Trophoblast cell (in vitro differentiated cells and primary cell): Measurements from ENCODE around the gene ANG.

Experiments used
- DNase-seq, 2 donors: peaks; one replicate each; pipeline ENCODE4 v3.0.0-alpha.2; 2016
- H2AFZ ChIP-seq: 2 replicates; pipeline ENCODE4 v1.6.1; 2013; ENCODE audit warnings: low read length, moderate library complexity, mild to moderate bottlenecking; ENCODE audit not compliant: insufficient read depth, poor library complexity
- H2AK5ac ChIP-seq: 2 replicates; pipeline ENCODE4 v1.6.1; 2013; ENCODE audit warnings: mild to moderate bottlenecking, low read length
- H2BK120ac ChIP-seq: 2 replicates; pipeline ENCODE4 v1.6.1; 2013; ENCODE audit warnings: low read length, mild to moderate bottlenecking, moderate library complexity; ENCODE audit not compliant: insufficient read depth, poor library complexity
- H2BK12ac ChIP-seq: 2 replicates; pipeline ENCODE4 v1.6.1; 2013; ENCODE audit warnings: mild to moderate bottlenecking, low read length, moderate library complexity
- H2BK5ac ChIP-seq: 2 replicates; pipeline ENCODE4 v1.6.1; 2013; ENCODE audit warnings: low read length, low read depth, moderate library complexity, mild to moderate bottlenecking; ENCODE audit not compliant: poor library complexity
- H3K14ac ChIP-seq: 2 replicates; pipeline ENCODE4 v1.6.1; 2013; ENCODE audit warnings: mild to moderate bottlenecking, low read length
- H3K18ac ChIP-seq: 2 replicates; pipeline ENCODE4 v1.6.1; 2013; ENCODE audit warnings: mild to moderate bottlenecking, low read length
- H3K23ac ChIP-seq: 2 replicates; pipeline ENCODE4 v1.6.1; 2013; ENCODE audit warnings: low read length
- H3K27ac ChIP-seq: 2 replicates; pipeline ENCODE4 v1.5.1; 2013; ENCODE audit warnings: low read depth, mild to moderate bottlenecking, inconsistent platforms, low read length, moderate library complexity
- H3K27me3 ChIP-seq: 2 replicates; pipeline ENCODE4 v1.6.1; 2013; ENCODE audit warnings: inconsistent platforms, mild to moderate bottlenecking, low read length, moderate library complexity; ENCODE audit not compliant: insufficient read depth
- H3K36me3 ChIP-seq, 2 experiments: 1 replicate in 1 of 2; 2 replicates in 1 of 2; pipeline ENCODE4 v1.6.1; 2013; ENCODE audit warnings: low read length in 2 of 2, mild to moderate bottlenecking in 2 of 2, moderate library complexity in 1 of 2; ENCODE audit not compliant: insufficient read depth in 2 of 2, control insufficient read depth in 1 of 2
- H3K4ac ChIP-seq: 2 replicates; pipeline ENCODE4 v1.6.1; 2013; ENCODE audit warnings: low read depth, mild to moderate bottlenecking, low read length, moderate library complexity
- H3K4me1 ChIP-seq, 2 experiments: 1 replicate in 1 of 2; 2 replicates in 1 of 2; pipeline ENCODE4 v1.6.1; 2013; ENCODE audit warnings: low read length in 2 of 2, mild to moderate bottlenecking in 2 of 2, moderate library complexity in 1 of 2; ENCODE audit not compliant: insufficient read depth in 2 of 2, control insufficient read depth in 1 of 2
- H3K4me2 ChIP-seq: 2 replicates; pipeline ENCODE4 v1.6.1; 2013; ENCODE audit warnings: inconsistent platforms, mild to moderate bottlenecking, low read length, moderate library complexity
- H3K4me3 ChIP-seq: 2 replicates; pipeline ENCODE4 v1.5.1; 2013; ENCODE audit warnings: mild to moderate bottlenecking, low read depth, low read length, inconsistent platforms
- H3K79me1 ChIP-seq: one replicate; pipeline ENCODE4 v1.6.1; 2013; ENCODE audit warnings: low read length
- H3K79me2 ChIP-seq: 2 replicates; pipeline ENCODE4 v1.6.1; 2013; ENCODE audit warnings: low read length, mild to moderate bottlenecking; ENCODE audit not compliant: control insufficient read depth, insufficient read depth, poor library complexity
- H3K9ac ChIP-seq: 2 replicates; pipeline ENCODE4 v1.6.1; 2013; ENCODE audit warnings: mild to moderate bottlenecking, low read length
- H3K9me3 ChIP-seq: 2 replicates; pipeline ENCODE4 v1.6.1; 2013; ENCODE audit warnings: low read depth, mild to moderate bottlenecking, control low read depth, inconsistent platforms, low read length; ENCODE audit not compliant: insufficient read depth
- H4K12ac ChIP-seq: 2 replicates; pipeline ENCODE4 v1.6.1; 2013; ENCODE audit warnings: low read depth, mild to moderate bottlenecking, low read length, moderate library complexity
- H4K8ac ChIP-seq: 2 replicates; pipeline ENCODE4 v1.6.1; 2013; ENCODE audit warnings: low read depth, mild to moderate bottlenecking, low read length, moderate library complexity
- H4K91ac ChIP-seq: one replicate; pipeline ENCODE4 v1.6.1; 2013; ENCODE audit warnings: low read depth, mild to moderate bottlenecking, low read length, moderate library complexity
- WGBS: extraction: QIAGEN DNeasy Blood & Tissue Kit; methylation state at CpG from one replicate; pipeline ENCODE4 v1.1.7; 2013; ENCODE audit warnings: missing lambda C conversion rate; ENCODE audit not compliant: insufficient read length, insufficient coverage; ENCODE audit errors: extremely low coverage; 5-methylcytosine and 5-hydroxymethylcytosine counted together

Gene ANG

DNA sequence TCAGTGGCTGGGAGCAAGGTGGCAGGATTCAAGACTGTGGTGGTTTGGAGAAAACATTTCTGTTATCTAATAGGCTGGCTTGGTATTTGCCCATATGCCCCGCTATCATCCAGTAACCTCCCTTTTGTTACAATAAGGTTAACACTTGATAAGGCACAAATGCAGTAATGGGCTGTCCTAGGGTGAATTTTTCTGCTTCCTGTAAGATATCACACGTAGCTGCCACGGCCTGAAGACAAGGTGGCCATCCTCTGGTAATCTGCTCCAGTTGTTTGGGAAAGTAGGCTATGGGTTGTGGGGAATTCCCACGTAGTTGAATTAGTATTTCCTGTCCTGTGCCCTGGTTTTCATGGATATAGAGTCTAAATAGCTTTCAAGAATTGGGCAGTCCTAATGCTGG, 23.1 kb downstream of the ANG start:
- DNase-seq, result no peak
- Histone ChIP-seq H3K27ac (no peak overlapping the region), H3K9ac (no peak overlapping the region), H3K9me3 (no peaks in the 10 kb centered on the region), H3K79me1 (no peaks in the 10 kb centered on the region), H2BK120ac (no peak overlapping the region), H4K8ac (no peak overlapping the region), H4K91ac (no peak overlapping the region), H4K12ac (no peak overlapping the region), H3K4ac (no peak overlapping the region), H3K18ac (no peak overlapping the region), H3K23ac (no peak overlapping the region), H3K27me3 (no peaks in the 10 kb centered on the region), H2BK5ac (no peak overlapping the region), H3K4me3 (no peak overlapping the region), H3K4me1 (peaks cover 0 to 3% of the 10 kb centered on the region in 2 experiments), H2AK5ac (no peak overlapping the region), H3K79me2 (no peaks in the 10 kb centered on the region), H3K14ac (no peak overlapping the region), H3K4me2 (no peak overlapping the region), H3K36me3 (no peaks in the 10 kb centered on the region), H2AFZ (no peak overlapping the region), H2BK12ac (no peak overlapping the region)
- WGBS, result no CpG with 5 or more reads among the region's 4 CpGs

DNA sequence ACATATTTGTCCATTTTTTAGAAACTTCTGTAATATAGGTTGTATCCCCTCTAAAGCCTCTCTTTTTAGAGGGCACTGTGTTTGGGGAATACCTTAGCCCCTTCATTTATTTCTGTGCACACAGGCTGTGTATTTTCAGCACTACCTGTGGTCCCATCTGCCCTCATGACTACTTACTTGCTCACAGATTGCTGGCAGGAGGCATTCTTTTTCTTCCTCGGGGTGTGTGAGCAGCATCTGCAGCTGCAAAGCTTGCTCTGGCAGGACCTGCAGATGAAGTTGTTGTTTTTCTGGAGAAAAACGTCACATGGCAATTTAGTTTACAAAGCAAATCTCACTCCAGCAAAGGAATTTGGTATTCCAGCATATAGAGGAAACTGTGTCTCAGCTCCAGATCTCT, 24.3 kb downstream of the ANG start:
- no peak for DNase-seq
- H3K36me3 ChIP-seq, result no peaks in the 10 kb centered on the region
- H2BK120ac ChIP-seq, result no peak overlapping the region
- no peak overlapping the region for H3K14ac ChIP-seq
- no peak overlapping the region for H4K8ac ChIP-seq
- H3K18ac ChIP-seq, result no peak overlapping the region
- no peak overlapping the region for H3K27ac ChIP-seq
- H3K4me1 ChIP-seq, result peaks cover 0 to 2% of the 10 kb centered on the region in 2 experiments
- no peaks in the 10 kb centered on the region for H3K27me3 ChIP-seq
- H3K23ac ChIP-seq, result no peak overlapping the region
- H2BK5ac ChIP-seq, result no peak overlapping the region
- no peaks in the 10 kb centered on the region for H3K9me3 ChIP-seq
- H3K79me1 ChIP-seq, result no peaks in the 10 kb centered on the region
- no peaks in the 10 kb centered on the region for H3K79me2 ChIP-seq
- no peak overlapping the region for H3K4me3 ChIP-seq
- no CpG with 5 or more reads among the region's 2 CpGs for WGBS
- no peak overlapping the region for H3K4ac ChIP-seq
- H4K91ac ChIP-seq, result no peak overlapping the region
- no peak overlapping the region for H3K4me2 ChIP-seq
- H4K12ac ChIP-seq, result no peak overlapping the region
- no peak overlapping the region for H3K9ac ChIP-seq
- no peak overlapping the region for H2BK12ac ChIP-seq
- H2AK5ac ChIP-seq, result no peak overlapping the region
- H2AFZ ChIP-seq, result no peak overlapping the region

DNA sequence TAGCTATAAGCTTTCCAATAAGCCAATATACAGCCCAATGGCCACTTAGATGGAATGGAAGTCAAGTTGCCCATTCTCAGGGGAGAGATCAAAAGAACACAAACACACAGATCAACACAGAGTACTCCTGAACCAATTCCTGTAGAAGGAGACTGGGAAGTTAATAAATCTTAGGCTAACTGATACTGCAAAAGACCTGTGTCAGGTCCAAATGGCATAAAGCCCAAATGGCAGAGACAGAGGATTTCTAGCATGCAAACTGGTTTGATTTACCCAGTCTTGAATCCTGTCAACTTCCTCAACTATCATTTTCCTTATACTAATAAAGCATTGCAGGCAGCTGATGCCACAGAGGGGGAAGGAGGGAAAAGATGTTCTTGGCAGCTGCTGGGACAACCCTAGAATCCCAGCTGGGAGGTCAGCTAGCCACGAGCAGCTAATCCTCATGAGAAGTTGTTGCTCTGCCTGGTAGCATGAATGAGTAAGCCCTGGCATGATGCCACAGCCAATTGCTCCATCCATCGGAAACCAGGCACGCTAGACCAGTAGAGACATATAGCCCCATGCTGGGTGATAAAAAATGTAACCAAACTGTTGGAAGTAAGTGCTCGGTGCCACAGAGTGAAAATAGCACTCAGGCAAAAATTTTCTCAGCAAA, 26.2 kb downstream of the ANG start:
- Histone ChIP-seq H3K4me3 (no peak overlapping the region), H3K79me2 (no peaks in the 10 kb centered on the region), H3K27me3 (no peaks in the 10 kb centered on the region), H3K9me3 (no peaks in the 10 kb centered on the region), H2AFZ (no peak overlapping the region), H3K79me1 (no peaks in the 10 kb centered on the region), H2AK5ac (no peak overlapping the region), H2BK12ac (no peak overlapping the region), H3K23ac (no peak overlapping the region), H4K12ac (no peak overlapping the region), H3K14ac (no peak overlapping the region), H2BK5ac (no peak overlapping the region), H3K9ac (no peak overlapping the region), H3K4ac (no peak overlapping the region), H4K91ac (no peak overlapping the region), H2BK120ac (no peak overlapping the region), H3K27ac (no peak overlapping the region), H3K4me2 (no peak overlapping the region), H3K36me3 (no peaks in the 10 kb centered on the region), H3K18ac (no peak overlapping the region), H4K8ac (no peak overlapping the region), H3K4me1 (no peaks in the 10 kb centered on the region)
- peak in 1 of 2 donors; percentile 41 for DNase-seq
- no CpG with 5 or more reads among the region's 4 CpGs for WGBS

DNA sequence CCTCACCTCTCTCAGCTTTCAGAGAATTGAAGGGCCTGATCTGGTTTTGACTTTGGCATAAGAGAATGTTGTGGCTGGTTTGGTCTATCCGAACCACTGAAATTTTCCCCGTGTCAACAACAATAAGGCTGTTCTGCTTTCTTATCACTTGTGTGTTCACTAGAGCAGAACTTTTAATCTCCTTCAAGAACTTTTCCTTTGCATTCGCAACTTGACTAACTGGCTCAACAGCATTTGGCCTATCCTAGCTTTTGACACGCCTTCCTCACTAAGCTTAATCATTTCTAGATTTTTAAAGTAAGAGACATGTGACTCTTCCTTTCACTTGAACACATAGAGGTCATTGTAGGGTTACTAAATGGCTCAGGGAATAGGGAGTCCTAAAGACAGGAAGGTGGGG, 31.2 kb downstream of the ANG start:
- Histone ChIP-seq H2AFZ (no peak overlapping the region), H3K4ac (no peak overlapping the region), H2AK5ac (no peak overlapping the region), H3K79me2 (no peaks in the 10 kb centered on the region), H2BK12ac (no peak overlapping the region), H2BK5ac (no peak overlapping the region), H3K9me3 (peaks cover 2% of the 10 kb centered on the region), H4K91ac (no peak overlapping the region), H3K9ac (no peak overlapping the region), H3K4me2 (no peak overlapping the region), H3K79me1 (no peaks in the 10 kb centered on the region), H4K8ac (no peak overlapping the region), H3K14ac (no peak overlapping the region), H4K12ac (no peak overlapping the region), H3K36me3 (no peaks in the 10 kb centered on the region), H3K18ac (no peak overlapping the region), H2BK120ac (no peak overlapping the region), H3K27me3 (no peaks in the 10 kb centered on the region), H3K4me1 (no peaks in the 10 kb centered on the region), H3K4me3 (no peak overlapping the region), H3K27ac (no peak overlapping the region), H3K23ac (no peak overlapping the region)
- no peak for DNase-seq
- no CpG with 5 or more reads among the region's 4 CpGs for WGBS
